Neuronal stem cell (in vitro differentiated cells): ENCODE results near the gene TRIM14.

ENCODE experiments used
- DNase-seq: peaks from one replicate; pipeline ENCODE4 v3.0.0-alpha.2; 2013; ENCODE audit warnings: low spot score
- H2AFZ ChIP-seq: one replicate; pipeline ENCODE4 v1.6.1; 2013; ENCODE audit warnings: mild to moderate bottlenecking, low read length, inconsistent platforms
- H2AK5ac ChIP-seq: 2 replicates; pipeline ENCODE4 v1.6.1; 2013; ENCODE audit warnings: low read depth, mild to moderate bottlenecking, inconsistent platforms, low read length, moderate library complexity, mixed read lengths
- H2BK120ac ChIP-seq: 2 replicates; pipeline ENCODE4 v1.6.1; 2013; ENCODE audit warnings: low read depth, mild to moderate bottlenecking, inconsistent platforms, low read length, moderate library complexity, mixed read lengths
- H2BK12ac ChIP-seq: one replicate; pipeline ENCODE4 v1.6.1; 2013; ENCODE audit warnings: low read length, inconsistent platforms
- H2BK15ac ChIP-seq: 2 replicates; pipeline ENCODE4 v1.6.1; 2013; ENCODE audit warnings: mild to moderate bottlenecking, low read length, inconsistent platforms, mixed read lengths
- H2BK5ac ChIP-seq: one replicate; pipeline ENCODE4 v1.6.1; 2013; ENCODE audit warnings: inconsistent platforms, mild to moderate bottlenecking, low read length, moderate library complexity
- H3K14ac ChIP-seq: one replicate; pipeline ENCODE4 v1.6.1; 2013; ENCODE audit warnings: low read length, inconsistent platforms
- H3K18ac ChIP-seq: 2 replicates; pipeline ENCODE4 v1.6.1; 2013; ENCODE audit warnings: low read length, inconsistent platforms
- H3K23ac ChIP-seq: 2 replicates; pipeline ENCODE4 v1.6.1; 2013; ENCODE audit warnings: low read depth, mild to moderate bottlenecking, mixed read lengths, low read length, inconsistent platforms; ENCODE audit not compliant: poor library complexity
- H3K27ac ChIP-seq: replicated peaks from 3 replicates; pipeline ENCODE4 v1.5.1; 2013; ENCODE audit warnings: low read length, inconsistent platforms
- H3K27me3 ChIP-seq, 3 experiments: 2 replicates each; pipeline ENCODE4 v1.6.1; 2013; ENCODE audit warnings: low read length in 3 of 3, mild to moderate bottlenecking in 2 of 3, inconsistent platforms in 1 of 3, low read depth in 1 of 3, mixed read lengths in 1 of 3, moderate library complexity in 1 of 3; ENCODE audit not compliant: control insufficient read depth in 3 of 3, insufficient read depth in 3 of 3
- H3K36me3 ChIP-seq, 2 donors: replicated peaks in 1 of 2; 2 replicates each; pipeline ENCODE4 v1.6.1; 2013; ENCODE audit warnings: low read length in 2 of 2; ENCODE audit not compliant: control insufficient read depth in 2 of 2, insufficient read depth in 2 of 2
- H3K4ac ChIP-seq: 2 replicates; pipeline ENCODE4 v1.6.1; 2013; ENCODE audit warnings: inconsistent platforms, mild to moderate bottlenecking, low read length, moderate library complexity
- H3K4me1 ChIP-seq, 2 donors: 1 replicate in 1 of 2; 2 replicates in 1 of 2; pipeline ENCODE4 v1.6.1; 2013; ENCODE audit warnings: low read length in 2 of 2, low read depth in 1 of 2; ENCODE audit not compliant: control insufficient read depth in 2 of 2, insufficient read depth in 1 of 2
- H3K4me2 ChIP-seq: one replicate; pipeline ENCODE4 v1.6.1; 2013; ENCODE audit warnings: mild to moderate bottlenecking, low read length, inconsistent platforms; ENCODE audit not compliant: insufficient read depth, poor library complexity, severe bottlenecking
- H3K4me3 ChIP-seq, 2 donors: 2 replicates each; pipeline ENCODE4 v1.5.1; 2013; ENCODE audit warnings: low read length in 2 of 2, mild to moderate bottlenecking in 2 of 2, inconsistent platforms in 1 of 2, moderate library complexity in 1 of 2
- H3K79me1 ChIP-seq: one replicate; pipeline ENCODE4 v1.6.1; 2013; ENCODE audit warnings: low read depth, mild to moderate bottlenecking, inconsistent platforms, low read length, moderate library complexity
- H3K9ac ChIP-seq: one replicate; pipeline ENCODE4 v1.6.1; 2013; ENCODE audit warnings: mild to moderate bottlenecking, low read depth, low read length, inconsistent platforms; ENCODE audit not compliant: poor library complexity
- H3K9me3 ChIP-seq, 2 donors: replicated peaks in 1 of 2; 2 replicates each; pipeline versions ENCODE3 to v1.6.1; 2013; ENCODE audit warnings: low read length in 2 of 2, mild to moderate bottlenecking in 2 of 2, inconsistent platforms in 1 of 2, low read depth in 1 of 2, mixed read lengths in 1 of 2, moderate library complexity in 1 of 2; ENCODE audit not compliant: control insufficient read depth in 2 of 2, insufficient read depth in 1 of 2
- H4K8ac ChIP-seq: one replicate; pipeline ENCODE4 v1.6.1; 2013; ENCODE audit warnings: low read depth, mild to moderate bottlenecking, inconsistent platforms, low read length, moderate library complexity
- H4K91ac ChIP-seq: one replicate; pipeline ENCODE4 v1.6.1; 2013; ENCODE audit warnings: low read length, low read depth, mild to moderate bottlenecking, inconsistent platforms; ENCODE audit not compliant: poor library complexity
- WGBS, 2 donors: extraction: QIAGEN DNeasy Blood & Tissue Kit; methylation state at CpG; one replicate each; pipeline ENCODE4 v1.1.7; 2013; ENCODE audit warnings: missing lambda C conversion rate in 2 of 2, mixed read lengths in 1 of 2; ENCODE audit not compliant: insufficient read length in 2 of 2, insufficient replicate concordance in 1 of 2; ENCODE audit errors: extremely low coverage in 2 of 2; 5-methylcytosine and 5-hydroxymethylcytosine counted together

The TRIM14 gene

GRCh38 chr9:98081477-98082219 lies 37.4 kb downstream of the TRIM14 start:
- no peak overlapping the region for H2BK15ac ChIP-seq
- no peaks in the 10 kb centered on the region for H3K79me1 ChIP-seq
- H3K36me3 ChIP-seq: peaks cover 13 to 46% of the 10 kb centered on the region in 2 donors
- H3K9ac ChIP-seq: no peak overlapping the region
- DNase-seq: no peak
- no peak overlapping the region for H3K27ac ChIP-seq
- H4K8ac ChIP-seq: no peak overlapping the region
- no peaks in the 10 kb centered on the region for H3K27me3 ChIP-seq
- H3K4ac ChIP-seq: no peak overlapping the region
- no peak overlapping the region for H2BK12ac ChIP-seq
- H3K18ac ChIP-seq: no peak overlapping the region
- no peak overlapping the region for H3K23ac ChIP-seq
- no peak overlapping the region for H4K91ac ChIP-seq
- no peak overlapping the region for H3K14ac ChIP-seq
- H2BK120ac ChIP-seq: no peak overlapping the region
- no CpG with 5 or more reads among the region's 6 CpGs for WGBS, 2 donors
- peaks cover 5 to 13% of the 10 kb centered on the region in 2 donors for H3K4me1 ChIP-seq
- no peak overlapping the region for H3K4me3 ChIP-seq
- H3K4me2 ChIP-seq: no peak overlapping the region
- H2BK5ac ChIP-seq: peak overlapping the region; percentile 32
- no peak overlapping the region for H2AFZ ChIP-seq
- no peak overlapping the region for H2AK5ac ChIP-seq
- H3K9me3 ChIP-seq: no peaks in the 10 kb centered on the region

GRCh38 chr9:98080780-98081179 lies 38.2 kb downstream of the TRIM14 start:
- Histone ChIP-seq H3K27ac (no peak overlapping the region), H3K4me1 (peaks cover 0 to 8% of the 10 kb centered on the region in 2 donors), H3K14ac (no peak overlapping the region), H3K27me3 (no peaks in the 10 kb centered on the region), H3K4me3 (no peak overlapping the region), H2BK120ac (no peak overlapping the region), H3K79me1 (no peaks in the 10 kb centered on the region), H2AFZ (no peak overlapping the region), H3K9ac (no peak overlapping the region), H4K8ac (no peak overlapping the region), H2AK5ac (peak overlapping the region; percentile 65), H3K18ac (no peak overlapping the region), H3K23ac (no peak overlapping the region), H2BK5ac (peak overlapping the region; percentile 32), H3K9me3 (no peaks in the 10 kb centered on the region), H4K91ac (no peak overlapping the region), H2BK15ac (no peak overlapping the region), H3K4ac (no peak overlapping the region), H2BK12ac (no peak overlapping the region), H3K36me3 (peaks cover 13 to 46% of the 10 kb centered on the region in 2 donors), H3K4me2 (no peak overlapping the region)
- no CpG with 5 or more reads among the region's 12 CpGs for WGBS, 2 donors
- no peak for DNase-seq

- Histone ChIP-seq H3K4me3 (no peak overlapping the region), H4K8ac (no peak overlapping the region), H3K4me2 (no peak overlapping the region), H3K27me3 (no peaks in the 10 kb centered on the region), H2AFZ (no peak overlapping the region), H2AK5ac (no peak overlapping the region), H2BK12ac (no peak overlapping the region), H3K23ac (no peak overlapping the region), H3K14ac (no peak overlapping the region), H2BK5ac (no peak overlapping the region), H3K9ac (no peak overlapping the region), H3K27ac (no peak overlapping the region), H2BK15ac (no peak overlapping the region), H2BK120ac (no peak overlapping the region), H3K79me1 (no peaks in the 10 kb centered on the region), H3K4ac (no peak overlapping the region), H3K18ac (no peak overlapping the region), H3K9me3 (no peaks in the 10 kb centered on the region), H4K91ac (no peak overlapping the region), H3K4me1 (peaks cover 0 to 3% of the 10 kb centered on the region in 2 donors), H3K36me3 (peaks cover 13 to 46% of the 10 kb centered on the region in 2 donors)
- no CpG with 5 or more reads among the region's 1 CpG for WGBS, 2 donors
- no peak for DNase-seq
These were observed 38.7 kb downstream of the TRIM14 start for GRCh38 chr9:98080326-98080725.

- Histone ChIP-seq H2BK5ac (no peak overlapping the region), H3K4me2 (no peak overlapping the region), H2AK5ac (no peak overlapping the region), H3K9ac (no peak overlapping the region), H3K14ac (no peak overlapping the region), H3K18ac (no peak overlapping the region), H4K91ac (no peak overlapping the region), H3K23ac (no peak overlapping the region), H3K79me1 (no peaks in the 10 kb centered on the region), H2BK120ac (no peak overlapping the region), H4K8ac (no peak overlapping the region), H3K36me3 (peaks cover 13 to 42% of the 10 kb centered on the region in 2 donors), H3K4ac (no peak overlapping the region), H3K27me3 (no peaks in the 10 kb centered on the region), H3K27ac (no peak overlapping the region), H2BK12ac (no peak overlapping the region), H3K9me3 (no peaks in the 10 kb centered on the region), H3K4me1 (peaks cover 0 to 1% of the 10 kb centered on the region in 2 donors), H2BK15ac (no peak overlapping the region), H3K4me3 (no peak overlapping the region), H2AFZ (no peak overlapping the region)
- no peak for DNase-seq
- WGBS, 2 donors: no CpG with 5 or more reads among the region's 5 CpGs
These were observed 40.1 kb downstream of the TRIM14 start for GRCh38 chr9:98078895-98079294.
